GM12892 (cell line): ENCODE data around the gene ATP5F1B.
A peak's percentile ranks its signal among the peaks of the same experiment; 100 is the strongest.

Experiments used
- POLR2A ChIP-seq: IDR thresholded peaks from 2 replicates; pipeline ENCODE4 v1.6.1; 2011; ENCODE audit warnings: low read depth, low read length, control low read depth
- POLR2AphosphoS5 ChIP-seq: IDR thresholded peaks from 2 replicates; pipeline ENCODE4 v1.6.1; 2011; ENCODE audit warnings: low read depth, low read length, control low read depth

- TF ChIP-seq POLR2A (no peak), POLR2AphosphoS5 (peak; percentile 45; the same call in 1 of the 2 replicates)
These were observed 43.0 kb upstream of the ATP5F1B start for GRCh38 chr12:56688846-56689109.
